ENCODE data around the gene RNF123.

The RNF123 gene

DNA sequence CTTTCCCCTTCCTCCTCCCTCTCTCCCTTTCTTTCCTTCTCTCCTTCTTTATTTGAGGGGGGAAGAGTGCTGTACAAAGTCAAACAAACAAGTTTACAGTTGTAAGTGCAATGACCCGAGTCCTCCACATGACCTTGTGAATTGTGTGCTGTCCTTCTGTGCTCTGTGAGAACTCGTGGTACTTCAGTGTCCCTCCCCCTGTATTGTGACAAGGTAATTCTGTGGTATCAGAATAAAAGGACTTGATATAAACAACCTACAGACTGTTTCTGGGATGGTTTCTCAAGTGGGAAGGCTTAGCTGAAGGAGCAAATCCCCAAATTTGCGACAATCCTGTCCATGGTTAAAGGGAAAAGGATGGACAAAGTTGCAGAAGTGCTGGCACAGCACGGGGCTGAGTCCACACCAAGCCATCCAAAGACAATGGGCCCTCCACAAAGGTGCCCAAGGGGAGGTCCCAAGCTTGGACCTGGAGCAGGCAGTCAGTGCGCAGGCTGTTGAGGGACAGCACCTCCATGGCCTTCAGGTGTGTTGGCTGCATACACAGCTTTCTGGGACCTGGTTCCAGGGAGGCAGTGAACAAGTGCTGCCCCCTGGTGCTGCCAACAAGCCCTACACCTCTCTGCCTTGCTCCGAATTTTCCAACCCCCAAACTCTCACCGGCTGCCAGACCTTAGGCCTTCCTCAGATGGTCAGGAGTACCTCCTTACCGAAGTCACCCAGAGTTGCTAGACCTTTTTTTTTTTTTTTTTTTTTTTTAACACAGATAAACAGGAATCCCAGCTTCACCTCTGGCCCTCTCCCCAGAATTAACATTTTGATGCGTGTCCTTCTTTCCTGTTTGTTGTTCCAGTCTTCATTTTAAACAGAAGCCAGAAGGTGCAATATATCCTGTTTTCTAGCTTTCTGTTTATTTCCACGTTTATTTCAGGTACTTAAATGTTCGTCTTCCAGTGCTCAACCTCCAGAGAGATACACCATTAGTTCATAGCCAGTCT lies 17.8 kb upstream of the RNF123 start:
- Histone ChIP-seq H3K4me1 (ENCODE audit: insufficient read depth, low read length, poor library complexity, severe bottlenecking) (peaks cover 23% of the 10 kb centered on the region), H3K4me2 (ENCODE audit: low read depth, low read length, poor library complexity, severe bottlenecking) (peak overlapping the region; percentile 34)

DNA sequence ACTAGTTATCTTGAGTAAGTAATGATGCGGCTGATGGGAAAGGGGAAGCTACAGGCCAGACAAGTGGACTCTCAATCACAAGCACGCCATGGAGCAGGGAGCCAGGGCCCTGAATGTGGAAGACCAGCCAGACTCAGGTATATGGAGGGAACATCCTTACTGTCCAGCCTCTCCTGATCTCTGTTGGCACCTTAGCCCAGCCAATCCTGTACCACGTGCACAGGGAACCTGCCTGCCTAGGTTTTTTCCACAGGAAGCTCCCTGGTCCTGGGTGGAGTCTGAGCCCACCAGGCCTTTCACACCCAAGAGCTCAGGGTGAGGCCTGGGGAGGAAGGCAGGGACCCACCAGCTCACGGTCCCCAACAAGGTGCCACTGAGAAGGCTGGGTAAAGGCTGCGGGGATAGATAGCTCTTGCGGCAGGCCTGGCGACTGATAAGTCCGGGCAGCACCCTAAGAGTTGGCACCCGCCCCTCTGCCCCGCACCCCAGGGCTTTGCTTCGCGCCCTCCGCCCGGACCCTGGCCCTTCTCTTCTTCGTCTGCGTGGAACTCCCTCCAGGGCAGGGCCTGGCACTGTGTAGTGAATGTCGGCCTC lies 16.1 kb upstream of the RNF123 start:
- peak overlapping the region; percentile 88 for H3K4me3 ChIP-seq (ENCODE audit: low read length, poor library complexity, severe bottlenecking)
- peak overlapping the region; percentile 53; the same call in 1 of the 2 replicates for H2AFZ ChIP-seq (ENCODE audit: low read length)
- H3K4me1 ChIP-seq (ENCODE audit: insufficient read depth, low read length, poor library complexity, severe bottlenecking), result peaks cover 20% of the 10 kb centered on the region

More for the DNA sequence above, 17.8 kb upstream of the RNF123 start:
- no peaks in the 10 kb centered on the region for H3K27me3 ChIP-seq (ENCODE audit: insufficient read depth, low read length, poor library complexity, severe bottlenecking)
- peaks cover 13% of the 10 kb centered on the region for H4K20me1 ChIP-seq (ENCODE audit: insufficient read depth, low read length, poor library complexity, severe bottlenecking)
- H3K4me3 ChIP-seq (ENCODE audit: low read length, poor library complexity, severe bottlenecking), result no peak overlapping the region
- H2AFZ ChIP-seq (ENCODE audit: low read length), result no peak overlapping the region
- 0 out of 2 replicates have a peak, but pooled peaks cover 2% of the 10 kb centered on the region for H3F3A ChIP-seq (ENCODE audit: low read depth)
- H3K9me3 ChIP-seq (ENCODE audit: insufficient read depth, low read depth, low read length), result no peaks in the 10 kb centered on the region
- peaks cover 3% of the 10 kb centered on the region; the same call in 1 of the 2 replicates for H3K36me3 ChIP-seq (ENCODE audit: insufficient read depth, low read length)
- H3K9me2 ChIP-seq (replicated peaks; ENCODE audit: low read depth, low read length), result no peaks in the 10 kb centered on the region
- H3K79me2 ChIP-seq (ENCODE audit: insufficient read depth, low read length), result peaks cover 36% of the 10 kb centered on the region
- no peak for TF ChIP-seq EZH2phosphoT487 (IDR thresholded peaks at IDR 0.05; ENCODE audit: borderline replicate concordance)
- TF ChIP-seq, protein P1, sequence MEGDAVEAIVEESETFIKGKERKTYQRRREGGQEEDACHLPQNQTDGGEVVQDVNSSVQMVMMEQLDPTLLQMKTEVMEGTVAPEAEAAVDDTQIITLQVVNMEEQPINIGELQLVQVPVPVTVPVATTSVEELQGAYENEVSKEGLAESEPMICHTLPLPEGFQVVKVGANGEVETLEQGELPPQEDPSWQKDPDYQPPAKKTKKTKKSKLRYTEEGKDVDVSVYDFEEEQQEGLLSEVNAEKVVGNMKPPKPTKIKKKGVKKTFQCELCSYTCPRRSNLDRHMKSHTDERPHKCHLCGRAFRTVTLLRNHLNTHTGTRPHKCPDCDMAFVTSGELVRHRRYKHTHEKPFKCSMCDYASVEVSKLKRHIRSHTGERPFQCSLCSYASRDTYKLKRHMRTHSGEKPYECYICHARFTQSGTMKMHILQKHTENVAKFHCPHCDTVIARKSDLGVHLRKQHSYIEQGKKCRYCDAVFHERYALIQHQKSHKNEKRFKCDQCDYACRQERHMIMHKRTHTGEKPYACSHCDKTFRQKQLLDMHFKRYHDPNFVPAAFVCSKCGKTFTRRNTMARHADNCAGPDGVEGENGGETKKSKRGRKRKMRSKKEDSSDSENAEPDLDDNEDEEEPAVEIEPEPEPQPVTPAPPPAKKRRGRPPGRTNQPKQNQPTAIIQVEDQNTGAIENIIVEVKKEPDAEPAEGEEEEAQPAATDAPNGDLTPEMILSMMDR (conservative IDR thresholded peaks at IDR 0.05; ENCODE audit: low read length), result peak; percentile 84
- peak overlapping the region; percentile 6 for H3K9ac ChIP-seq (ENCODE audit: low read depth, low read length, poor library complexity, severe bottlenecking)

More for the DNA sequence above, 16.1 kb upstream of the RNF123 start:
- peak overlapping the region; percentile 97 for H3K4me2 ChIP-seq (ENCODE audit: low read depth, low read length, poor library complexity, severe bottlenecking)
- H4K20me1 ChIP-seq (ENCODE audit: insufficient read depth, low read length, poor library complexity, severe bottlenecking), result peaks cover 13% of the 10 kb centered on the region
- H3K9me3 ChIP-seq (ENCODE audit: insufficient read depth, low read depth, low read length), result no peaks in the 10 kb centered on the region
- peak overlapping the region; percentile 98 for H3K9ac ChIP-seq (ENCODE audit: low read depth, low read length, poor library complexity, severe bottlenecking)
- 0 out of 2 replicates have a peak, but pooled peaks cover 2% of the 10 kb centered on the region for H3F3A ChIP-seq (ENCODE audit: low read depth)
- H3K79me2 ChIP-seq (ENCODE audit: insufficient read depth, low read length), result peaks cover 41% of the 10 kb centered on the region
- peaks cover 18% of the 10 kb centered on the region; the same call in 1 of the 2 replicates for H3K36me3 ChIP-seq (ENCODE audit: insufficient read depth, low read length)
- TF ChIP-seq, protein P1 (conservative IDR thresholded peaks at IDR 0.05; ENCODE audit: low read length), result no peak
- TF ChIP-seq EZH2phosphoT487 (IDR thresholded peaks at IDR 0.05; ENCODE audit: borderline replicate concordance), result no peak
- no peaks in the 10 kb centered on the region for H3K9me2 ChIP-seq (replicated peaks; ENCODE audit: low read depth, low read length)
- H3K27me3 ChIP-seq (ENCODE audit: insufficient read depth, low read length, poor library complexity, severe bottlenecking), result no peaks in the 10 kb centered on the region
